ENCODE results near the gene SLC8B1.

The SLC8B1 gene

DNA sequence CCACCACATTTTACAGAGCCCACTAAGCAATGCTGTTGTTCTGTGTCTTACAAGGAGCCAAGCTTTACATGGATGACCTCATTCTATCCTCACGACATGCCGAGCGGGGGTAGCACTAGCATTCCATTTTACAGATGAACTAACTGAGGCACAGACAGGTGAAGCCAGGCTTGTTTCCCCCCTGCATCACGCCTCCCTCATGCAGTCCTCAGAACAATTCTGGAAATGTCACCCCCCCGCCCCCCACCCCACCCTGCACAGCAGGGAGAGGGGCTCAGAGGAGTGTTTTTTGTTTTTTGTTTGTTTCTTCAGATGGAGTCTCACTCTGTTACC, 1.5 kb downstream of the SLC8B1 start:
- H3K4me3 ChIP-seq (ENCODE audit: extremely low read depth, insufficient read depth, low read length, poor library complexity, severe bottlenecking): no peak overlapping the region
- no peaks in the 10 kb centered on the region for H3K4me1 ChIP-seq (ENCODE audit: control insufficient read depth, insufficient read depth, low read length, poor library complexity, severe bottlenecking)
- no peak overlapping the region for H3K27ac ChIP-seq (ENCODE audit: low read depth, low read length, severe bottlenecking)
- H3K9me3 ChIP-seq (ENCODE audit: control insufficient read depth, low read length): no peaks in the 10 kb centered on the region
- no peaks in the 10 kb centered on the region for H3K36me3 ChIP-seq (ENCODE audit: control insufficient read depth, insufficient read depth, low read length)
- 88 to 90% methylated on average over 2 to 3 of the region's 5 CpGs for WGBS, 2 experiments (ENCODE audit: insufficient coverage in 2 of 2)

DNA sequence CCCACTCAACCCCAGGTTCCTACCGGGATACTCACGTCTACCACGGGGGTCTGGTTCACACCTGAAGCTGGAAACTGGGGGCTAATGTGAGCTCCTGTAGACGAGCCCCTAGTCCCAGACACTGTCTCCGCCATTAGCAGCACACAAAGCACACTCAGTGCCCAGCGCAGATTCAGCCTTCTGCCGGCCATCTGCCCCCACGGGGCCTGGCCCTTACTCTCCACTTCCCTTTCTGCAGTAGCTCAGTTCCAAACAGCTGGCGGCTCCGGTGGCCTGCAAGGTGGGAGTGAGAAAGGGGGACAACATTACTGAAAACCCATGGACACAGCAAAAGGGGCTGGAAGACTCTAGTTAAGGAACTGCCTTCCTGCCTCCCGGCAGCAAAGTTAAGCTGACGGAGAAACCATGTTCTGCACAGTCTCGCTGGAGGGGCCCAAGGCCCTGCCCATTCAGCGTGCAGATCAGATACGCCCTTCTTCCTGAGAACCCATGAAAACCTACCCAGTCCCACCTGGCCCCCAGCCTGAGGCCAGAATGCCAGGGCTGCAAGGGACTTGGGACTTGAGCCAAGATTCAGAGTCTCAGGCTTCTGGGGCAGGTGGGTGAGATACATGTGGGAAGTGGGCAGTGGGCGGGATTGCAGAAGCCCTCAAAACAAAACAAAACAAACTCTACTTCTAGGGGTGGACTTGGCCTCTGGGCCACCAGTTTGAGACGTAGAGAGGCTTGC, 2.1 kb downstream of the SLC8B1 start:
- no peaks in the 10 kb centered on the region for H3K36me3 ChIP-seq (ENCODE audit: control insufficient read depth, insufficient read depth, low read length)
- no peak overlapping the region for H3K27ac ChIP-seq (ENCODE audit: low read depth, low read length, severe bottlenecking)
- 90 to 92% methylated on average over 10 to 15 of the region's 17 CpGs for WGBS, 2 experiments (ENCODE audit: insufficient coverage in 2 of 2)
- no peaks in the 10 kb centered on the region for H3K9me3 ChIP-seq (ENCODE audit: control insufficient read depth, low read length)
- no peaks in the 10 kb centered on the region for H3K4me1 ChIP-seq (ENCODE audit: control insufficient read depth, insufficient read depth, low read length, poor library complexity, severe bottlenecking)
- H3K4me3 ChIP-seq (ENCODE audit: extremely low read depth, insufficient read depth, low read length, poor library complexity, severe bottlenecking): no peak overlapping the region

DNA sequence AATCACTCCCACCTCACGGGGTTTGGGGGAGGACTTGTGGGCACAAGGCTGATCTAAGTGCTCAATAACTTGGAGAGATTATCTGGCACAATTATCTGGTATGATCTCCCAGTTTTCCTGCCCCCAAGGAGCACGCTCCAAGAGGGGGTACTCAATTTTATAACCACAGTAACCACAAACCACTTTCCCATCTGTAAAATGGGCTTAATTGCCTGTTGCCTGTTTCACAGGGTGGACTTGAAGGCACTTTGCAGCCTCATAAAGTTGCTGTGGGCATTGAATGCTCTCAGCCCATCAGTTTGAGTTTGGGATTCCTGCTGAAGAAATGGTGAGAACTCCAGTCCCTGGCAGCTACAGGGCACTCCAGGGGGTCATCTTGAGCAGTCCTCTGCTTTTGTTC, 4.4 kb downstream of the SLC8B1 start:
- no peak overlapping the region for H3K27ac ChIP-seq (ENCODE audit: low read depth, low read length, severe bottlenecking)
- WGBS, 2 experiments (ENCODE audit: insufficient coverage in 2 of 2): 86% methylated on average over 1 of the region's 2 CpGs; no CpG with 5 or more reads in 1 of the 2 experiments
- peaks cover 6% of the 10 kb centered on the region for H3K4me1 ChIP-seq (ENCODE audit: control insufficient read depth, insufficient read depth, low read length, poor library complexity, severe bottlenecking)
- H3K9me3 ChIP-seq (ENCODE audit: control insufficient read depth, low read length): no peaks in the 10 kb centered on the region
- H3K4me3 ChIP-seq (ENCODE audit: extremely low read depth, insufficient read depth, low read length, poor library complexity, severe bottlenecking): no peak overlapping the region
- H3K36me3 ChIP-seq (ENCODE audit: control insufficient read depth, insufficient read depth, low read length): no peaks in the 10 kb centered on the region

DNA sequence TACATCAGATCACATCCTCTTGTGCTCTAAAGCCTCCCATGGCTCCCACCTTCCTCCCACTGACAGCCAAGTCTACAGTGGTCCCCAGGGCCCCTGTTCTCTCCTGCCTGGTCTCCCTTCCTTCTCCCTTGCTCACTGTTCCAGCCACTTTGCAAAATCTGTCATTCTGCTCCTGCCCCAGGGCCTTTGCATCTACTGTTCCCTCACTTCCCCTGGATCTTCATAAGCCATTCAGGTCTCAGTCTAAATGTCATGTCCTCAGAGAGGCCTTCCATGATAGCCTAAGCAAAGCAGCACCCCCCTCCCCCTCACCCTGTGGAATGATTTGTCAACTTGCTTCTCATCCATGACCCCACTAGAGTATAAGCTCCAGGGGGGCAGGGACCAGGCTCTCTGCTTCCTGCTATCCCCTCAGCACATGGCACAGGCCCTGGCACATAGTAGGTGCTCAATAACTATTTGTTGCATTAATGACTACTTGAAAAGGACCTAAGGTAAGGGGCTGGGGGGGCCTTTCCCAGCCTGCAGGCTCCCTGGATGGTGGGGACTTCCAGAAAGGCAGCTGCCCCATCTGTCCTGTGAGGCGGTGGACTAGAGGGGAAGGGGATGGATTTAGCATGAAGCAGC, 5.0 kb downstream of the SLC8B1 start:
- H3K9me3 ChIP-seq (ENCODE audit: control insufficient read depth, low read length): no peaks in the 10 kb centered on the region
- no peaks in the 10 kb centered on the region for H3K36me3 ChIP-seq (ENCODE audit: control insufficient read depth, insufficient read depth, low read length)
- no peak overlapping the region for H3K4me3 ChIP-seq (ENCODE audit: extremely low read depth, insufficient read depth, low read length, poor library complexity, severe bottlenecking)
- peaks cover 6% of the 10 kb centered on the region for H3K4me1 ChIP-seq (ENCODE audit: control insufficient read depth, insufficient read depth, low read length, poor library complexity, severe bottlenecking)
- no peak overlapping the region for H3K27ac ChIP-seq (ENCODE audit: low read depth, low read length, severe bottlenecking)
- WGBS, 2 experiments (ENCODE audit: insufficient coverage in 2 of 2): no CpG with 5 or more reads among the region's 1 CpG

DNA sequence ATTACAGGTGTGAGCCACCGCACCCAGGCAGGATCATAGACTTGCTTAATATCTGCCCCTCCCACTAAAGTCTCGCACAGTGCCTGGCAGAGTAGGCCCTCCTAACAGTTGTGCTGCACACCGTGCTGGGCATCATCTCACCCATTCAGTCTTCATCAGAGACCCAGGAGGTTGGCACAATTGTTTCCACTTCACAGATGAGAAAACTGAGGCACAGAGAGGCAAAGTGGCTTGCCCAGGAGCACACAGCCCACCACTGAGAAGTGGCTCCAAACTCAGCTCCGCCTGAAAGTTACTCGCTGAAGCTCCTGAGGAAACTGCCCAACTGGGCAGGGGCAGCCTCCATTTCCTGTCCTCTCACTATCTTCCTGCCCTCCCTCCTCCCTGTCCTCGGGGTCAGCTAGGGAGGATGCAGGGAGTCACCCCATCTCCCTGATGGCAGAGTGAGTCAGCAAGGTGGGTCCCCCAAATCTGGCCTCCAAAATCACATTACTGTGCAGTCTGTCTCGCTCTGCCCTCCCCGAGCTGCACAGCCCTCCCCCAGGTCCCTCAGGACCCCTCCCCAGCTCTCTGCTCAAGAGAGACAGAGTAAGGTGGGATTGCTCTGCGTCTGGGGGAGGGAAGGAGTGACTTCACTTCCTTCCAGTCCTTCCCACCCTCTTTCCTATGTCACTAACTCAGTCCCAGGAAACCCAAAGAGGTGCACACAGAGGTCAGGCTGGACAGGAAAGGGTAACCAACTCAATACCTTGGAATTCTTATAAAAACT, 5.7 kb downstream of the SLC8B1 start:
- no peak overlapping the region for H3K4me3 ChIP-seq (ENCODE audit: extremely low read depth, insufficient read depth, low read length, poor library complexity, severe bottlenecking)
- H3K36me3 ChIP-seq (ENCODE audit: control insufficient read depth, insufficient read depth, low read length): no peaks in the 10 kb centered on the region
- peaks cover 6% of the 10 kb centered on the region for H3K4me1 ChIP-seq (ENCODE audit: control insufficient read depth, insufficient read depth, low read length, poor library complexity, severe bottlenecking)
- 91 to 93% methylated on average over 6 to 9 of the region's 9 CpGs for WGBS, 2 experiments (ENCODE audit: insufficient coverage in 2 of 2)
- no peaks in the 10 kb centered on the region for H3K9me3 ChIP-seq (ENCODE audit: control insufficient read depth, low read length)
- H3K27ac ChIP-seq (ENCODE audit: low read depth, low read length, severe bottlenecking): no peak overlapping the region

DNA sequence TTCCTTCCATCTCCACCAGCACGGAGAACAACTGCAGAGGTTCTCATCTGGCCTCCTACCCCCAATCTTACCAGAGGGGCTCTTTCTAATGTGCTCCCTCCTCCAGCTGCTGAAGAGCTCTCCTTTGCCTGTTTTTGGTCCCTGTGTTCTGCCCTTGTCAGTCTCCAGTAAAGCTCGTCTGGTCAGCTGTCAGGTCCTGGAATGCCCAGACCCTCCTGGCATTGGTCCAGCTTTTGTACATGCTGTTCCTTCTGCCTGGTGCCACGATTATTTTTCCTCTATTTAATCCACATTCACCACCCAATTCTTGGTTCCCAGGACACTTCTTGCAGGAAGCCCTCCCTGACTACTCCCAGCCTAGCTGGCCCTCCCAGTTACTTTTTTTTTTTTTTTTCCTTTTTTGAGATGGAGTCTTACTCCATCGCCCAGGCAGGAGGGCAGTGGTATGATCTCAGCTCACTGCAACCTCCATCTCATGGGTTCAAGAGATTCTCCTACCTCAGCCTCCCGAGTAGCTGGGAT, 6.5 kb downstream of the SLC8B1 start:
- Histone ChIP-seq H3K4me1 (ENCODE audit: control insufficient read depth, insufficient read depth, low read length, poor library complexity, severe bottlenecking) (peaks cover 6% of the 10 kb centered on the region), H3K36me3 (ENCODE audit: control insufficient read depth, insufficient read depth, low read length) (no peaks in the 10 kb centered on the region), H3K27ac (ENCODE audit: low read depth, low read length, severe bottlenecking) (no peak overlapping the region), H3K4me3 (ENCODE audit: extremely low read depth, insufficient read depth, low read length, poor library complexity, severe bottlenecking) (no peak overlapping the region), H3K9me3 (ENCODE audit: control insufficient read depth, low read length) (no peaks in the 10 kb centered on the region)
- 79 to 81% methylated on average over 3 of the region's 5 CpGs for WGBS, 2 experiments (ENCODE audit: insufficient coverage in 2 of 2)

DNA sequence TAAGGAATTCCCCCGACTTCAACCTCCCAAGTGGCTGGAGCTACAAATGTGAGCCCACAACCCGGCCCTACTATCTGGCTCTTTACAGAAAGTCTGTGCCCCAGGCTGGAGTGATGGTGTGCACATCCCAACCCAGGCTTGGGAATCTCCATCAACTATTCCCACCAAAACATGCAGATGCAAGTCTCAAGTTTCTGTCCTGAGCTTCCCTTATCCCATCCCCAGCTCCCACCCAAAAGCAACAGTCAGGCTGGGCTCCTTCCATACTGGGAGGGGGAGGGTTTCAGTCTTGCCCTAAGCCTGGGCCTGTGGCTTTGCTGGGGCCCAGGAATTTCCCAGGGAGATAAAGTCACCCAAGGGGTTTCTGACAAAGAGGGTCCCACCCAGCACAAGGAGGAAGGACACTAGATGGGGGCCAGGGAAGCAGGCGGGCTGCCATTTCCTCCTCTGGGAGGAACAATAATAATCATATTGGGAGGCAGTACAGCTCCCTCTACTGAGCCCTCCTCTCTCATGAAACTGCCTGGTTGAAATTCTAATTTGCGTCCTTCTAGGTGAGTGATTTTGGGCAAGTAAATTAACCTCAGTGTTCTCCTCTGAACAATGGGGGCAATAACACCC, 8.0 kb downstream of the SLC8B1 start:
- no peak overlapping the region for H3K27ac ChIP-seq (ENCODE audit: low read depth, low read length, severe bottlenecking)
- no peaks in the 10 kb centered on the region for H3K36me3 ChIP-seq (ENCODE audit: control insufficient read depth, insufficient read depth, low read length)
- no peak overlapping the region for H3K4me3 ChIP-seq (ENCODE audit: extremely low read depth, insufficient read depth, low read length, poor library complexity, severe bottlenecking)
- H3K4me1 ChIP-seq (ENCODE audit: control insufficient read depth, insufficient read depth, low read length, poor library complexity, severe bottlenecking): peaks cover 6% of the 10 kb centered on the region
- peaks cover 3% of the 10 kb centered on the region for H3K9me3 ChIP-seq (ENCODE audit: control insufficient read depth, low read length)
- 74 to 94% methylated on average over 2 to 4 of the region's 4 CpGs for WGBS, 2 experiments (ENCODE audit: insufficient coverage in 2 of 2)

DNA sequence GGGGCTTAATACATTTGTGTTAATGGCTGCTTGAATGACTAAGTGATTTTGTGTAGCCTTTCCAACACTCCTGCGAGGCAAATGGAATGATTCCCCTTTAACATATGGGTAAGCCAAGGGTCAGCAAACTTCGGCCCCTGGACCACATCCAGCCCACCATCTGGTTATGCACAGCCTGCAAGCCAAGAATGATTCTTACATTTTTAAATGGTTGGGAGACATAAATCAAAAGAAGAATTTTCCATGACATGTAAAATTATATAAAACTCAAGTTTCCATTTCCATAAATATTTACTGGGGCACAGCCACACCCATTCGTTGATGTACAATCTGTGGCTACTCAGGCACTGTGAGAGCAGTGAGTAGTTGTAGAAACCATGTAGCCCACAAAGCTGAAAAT, 9.0 kb downstream of the SLC8B1 start:
- H3K36me3 ChIP-seq (ENCODE audit: control insufficient read depth, insufficient read depth, low read length): peaks cover 4% of the 10 kb centered on the region
- peaks cover 6% of the 10 kb centered on the region for H3K4me1 ChIP-seq (ENCODE audit: control insufficient read depth, insufficient read depth, low read length, poor library complexity, severe bottlenecking)
- no CpG with 5 or more reads among the region's 3 CpGs for WGBS, 2 experiments (ENCODE audit: insufficient coverage in 2 of 2)
- peaks cover 11% of the 10 kb centered on the region for H3K9me3 ChIP-seq (ENCODE audit: control insufficient read depth, low read length)
- H3K4me3 ChIP-seq (ENCODE audit: extremely low read depth, insufficient read depth, low read length, poor library complexity, severe bottlenecking): no peak overlapping the region
- no peak overlapping the region for H3K27ac ChIP-seq (ENCODE audit: low read depth, low read length, severe bottlenecking)

DNA sequence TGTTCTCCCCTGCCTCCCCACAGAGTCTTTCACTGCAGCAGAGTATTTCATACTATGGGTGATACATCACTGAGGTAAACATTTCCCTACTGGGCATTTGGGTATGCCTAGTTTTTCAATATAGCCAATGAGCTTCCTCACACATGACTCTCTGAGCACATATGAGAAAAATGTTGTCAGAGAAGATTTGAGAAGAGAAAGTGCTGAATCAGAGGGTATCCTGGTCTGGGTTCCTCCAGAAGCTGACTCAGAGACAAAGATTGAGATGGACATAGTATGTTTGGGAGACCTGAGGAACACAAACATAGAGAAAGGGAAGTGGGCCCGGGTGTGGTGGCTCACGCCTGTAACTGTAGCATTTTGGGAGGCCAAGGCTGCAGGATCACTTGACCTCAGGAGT, 12.6 kb downstream of the SLC8B1 start:
- 94 to 100% methylated on average over 2 of the region's 2 CpGs for WGBS, 2 experiments (ENCODE audit: insufficient coverage in 2 of 2)
- Histone ChIP-seq H3K4me3 (ENCODE audit: extremely low read depth, insufficient read depth, low read length, poor library complexity, severe bottlenecking) (no peak overlapping the region), H3K27ac (ENCODE audit: low read depth, low read length, severe bottlenecking) (no peak overlapping the region)

DNA sequence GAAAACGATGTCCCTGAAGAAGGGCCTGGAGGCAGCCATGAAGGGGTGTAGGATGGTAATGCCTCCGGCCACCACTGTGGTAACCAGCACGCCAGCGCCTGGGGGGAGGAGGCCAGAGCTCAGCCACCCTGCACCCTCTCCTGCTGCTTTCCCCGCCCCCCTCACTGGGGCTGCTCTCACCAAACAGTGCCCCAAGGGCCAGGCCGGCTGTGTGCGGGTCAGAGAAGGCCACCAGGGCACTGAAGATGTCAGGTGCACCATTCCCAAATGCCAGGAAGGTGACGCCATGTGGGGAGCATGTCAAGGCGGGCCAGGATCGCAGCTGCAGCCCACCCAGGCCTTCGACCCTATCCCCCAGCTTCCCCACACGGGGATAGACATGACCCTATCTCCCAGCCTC, 14.5 kb downstream of the SLC8B1 start:
- no peak overlapping the region for H3K27ac ChIP-seq (ENCODE audit: low read depth, low read length, severe bottlenecking)
- H3K4me3 ChIP-seq (ENCODE audit: extremely low read depth, insufficient read depth, low read length, poor library complexity, severe bottlenecking): no peak overlapping the region
- H3K9me3 ChIP-seq (ENCODE audit: control insufficient read depth, low read length): peaks cover 14% of the 10 kb centered on the region
- H3K4me1 ChIP-seq (ENCODE audit: control insufficient read depth, insufficient read depth, low read length, poor library complexity, severe bottlenecking): no peaks in the 10 kb centered on the region
- H3K36me3 ChIP-seq (ENCODE audit: control insufficient read depth, insufficient read depth, low read length): peaks cover 9% of the 10 kb centered on the region
- WGBS, 2 experiments (ENCODE audit: insufficient coverage in 2 of 2): 87 to 89% methylated on average over 12 of the region's 12 CpGs

More for the DNA sequence above, 12.6 kb downstream of the SLC8B1 start:
- Histone ChIP-seq H3K4me1 (ENCODE audit: control insufficient read depth, insufficient read depth, low read length, poor library complexity, severe bottlenecking) (peaks cover 6% of the 10 kb centered on the region), H3K9me3 (ENCODE audit: control insufficient read depth, low read length) (peaks cover 14% of the 10 kb centered on the region), H3K36me3 (ENCODE audit: control insufficient read depth, insufficient read depth, low read length) (peaks cover 9% of the 10 kb centered on the region)
